Uterus (tissue), 4 donors: Measurements from ENCODE around the gene GMDS. TPM values are rescaled to one million over a fixed set of nuclear protein-coding genes. Genes with fewer than 3 reads are reported as not detected.

Source experiments
- DNase-seq, 2 donors: peaks; one replicate each; pipeline ENCODE4 v3.0.0-alpha.2; 2019 to 2020
- H3K27ac ChIP-seq, 2 donors: fragments of 200-600 bp; sonication (generic); 1 replicate in 1 of 2; 2 replicates in 1 of 2; pipeline ENCODE4 v1.5.1; 2016 to 2018
- H3K27me3 ChIP-seq, 2 donors: fragments of 200-600 bp; sonication (generic); one replicate each; pipeline ENCODE4 v1.5.1; 2018 to 2019; ENCODE audit warnings: control low read depth in 1 of 2
- H3K36me3 ChIP-seq, 2 donors: fragments of 200-600 bp; sonication (generic); one replicate each; pipeline ENCODE4 v1.5.1; 2019; ENCODE audit warnings: control low read depth in 1 of 2
- H3K4me1 ChIP-seq, 2 donors: fragments of 200-600 bp; sonication (generic); one replicate each; pipeline ENCODE4 v1.5.1; 2018 to 2019; ENCODE audit warnings: control low read depth in 1 of 2
- H3K4me3 ChIP-seq, 2 donors: fragments of 200-600 bp; sonication (generic); 1 replicate in 1 of 2; 2 replicates in 1 of 2; pipeline ENCODE4 v1.5.1; 2018 to 2019; ENCODE audit warnings: mild to moderate bottlenecking in 1 of 2
- H3K9me3 ChIP-seq, 2 donors: fragments of 200-600 bp; sonication (generic); one replicate each; pipeline ENCODE4 v1.5.1; 2019; ENCODE audit warnings: control low read depth in 1 of 2
- CTCF ChIP-seq, 4 experiments: fragments of 200-600 bp in 2 of 4; fragments of 450-650 bp in 2 of 4; sonication (generic) in 2 of 4; IDR thresholded peaks; one replicate each; pipeline ENCODE4 v1.5.1; 2016 to 2019; ENCODE audit warnings: antibody characterized with exemption in 4 of 4, mild to moderate bottlenecking in 2 of 4, moderate library complexity in 1 of 4
- POLR2A ChIP-seq, 2 donors: fragments of 450-650 bp; IDR thresholded peaks; one replicate each; pipeline ENCODE4 v1.6.1; 2016; ENCODE audit warnings: antibody characterized with exemption in 2 of 2, mild to moderate bottlenecking in 1 of 2, moderate library complexity in 1 of 2
- intact Hi-C: fragments of 100-400 bp; cut with DNase I; formaldehyde crosslinking; loops from one replicate; pipeline ENCODE4 v1.15.1; 2023; ENCODE audit warnings: low total_unique reads
- total RNA-seq, 4 donors: library from RNA; depleted of rRNA in 3 of 4; stranded (reverse); fragments of >200 nt in 3 of 4; gene quantifications; one replicate each; pipeline versions ENCODE4 v1.1.0 to v1.2.4, GENCODE V29; 2014 to 2023
- donor health status: DM: yes; HTN: yes; CAD: no.

Gene GMDS
- total RNA-seq, 4 donors from 2014 or later, result 5.3 to 17.4 (median 12.9) TPM

DNA sequence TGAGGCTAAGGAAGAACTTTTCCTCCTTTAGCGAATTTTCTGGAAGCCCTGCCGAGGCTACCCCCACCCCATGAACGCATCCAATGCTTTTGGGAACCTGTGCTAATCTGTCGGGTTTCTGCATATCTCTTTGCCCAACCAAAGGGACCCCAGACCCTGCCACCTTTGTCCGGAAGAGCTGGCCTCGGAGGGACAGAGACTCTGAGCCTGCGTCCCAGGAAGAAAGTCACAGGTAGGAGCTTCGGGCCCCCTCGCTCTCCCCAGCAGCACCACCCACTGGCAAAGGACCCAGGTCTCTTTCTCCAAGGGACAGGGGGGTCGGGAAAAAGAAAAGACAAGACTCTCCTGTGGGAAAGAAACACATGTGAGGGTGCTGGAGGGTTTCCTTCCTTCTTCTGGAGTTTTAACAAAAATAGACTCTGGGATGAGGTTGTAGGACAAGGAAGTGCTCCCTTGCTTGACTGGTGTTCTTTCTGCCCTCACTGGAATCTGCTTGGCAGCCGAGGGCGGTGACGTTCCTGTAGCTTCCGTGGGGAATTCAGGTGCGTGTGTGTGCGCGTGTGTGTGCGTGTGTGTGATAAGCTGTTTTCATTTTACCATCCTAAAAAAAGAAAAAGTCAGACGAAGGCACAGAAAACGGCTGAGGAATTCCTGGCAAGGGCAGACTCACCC is 652.0 kb downstream of the GMDS start:
- H3K9me3 ChIP-seq, result no peaks in the 10 kb centered on the region
- H3K4me3 ChIP-seq, result no peak overlapping the region
- TF ChIP-seq POLR2A (IDR thresholded peaks at IDR 0.05) (no peak), CTCF (IDR thresholded peaks at IDR 0.05) (no peak)
- peaks cover 0 to 8% of the 10 kb centered on the region in 2 donors for H3K27me3 ChIP-seq
- no peaks in the 10 kb centered on the region for H3K36me3 ChIP-seq
- H3K27ac ChIP-seq, result no peak overlapping the region
- intact Hi-C loops, result loop anchor here (10.0 kb wide), 1 partner anchor 1151 kb away; no protein-coding TSS in a partner anchor
- DNase-seq, result no peak
- no peaks in the 10 kb centered on the region for H3K4me1 ChIP-seq

- H3K27me3 ChIP-seq, result peaks cover 0 to 8% of the 10 kb centered on the region in 2 donors
- intact Hi-C loops, result loop anchor here (10.0 kb wide), 1 partner anchor 1152 kb away; no protein-coding TSS in a partner anchor
- no peak for TF ChIP-seq CTCF (IDR thresholded peaks at IDR 0.05)
- no peak for TF ChIP-seq POLR2A (IDR thresholded peaks at IDR 0.05)
- no peak overlapping the region for H3K27ac ChIP-seq
- no peaks in the 10 kb centered on the region for H3K4me1 ChIP-seq
- no peaks in the 10 kb centered on the region for H3K9me3 ChIP-seq
- H3K4me3 ChIP-seq, result no peak overlapping the region
- H3K36me3 ChIP-seq, result no peaks in the 10 kb centered on the region
- DNase-seq, result no peak
Observed at GRCh38 chr6:1592852-1593251, 652.6 kb downstream of the GMDS start.

DNA sequence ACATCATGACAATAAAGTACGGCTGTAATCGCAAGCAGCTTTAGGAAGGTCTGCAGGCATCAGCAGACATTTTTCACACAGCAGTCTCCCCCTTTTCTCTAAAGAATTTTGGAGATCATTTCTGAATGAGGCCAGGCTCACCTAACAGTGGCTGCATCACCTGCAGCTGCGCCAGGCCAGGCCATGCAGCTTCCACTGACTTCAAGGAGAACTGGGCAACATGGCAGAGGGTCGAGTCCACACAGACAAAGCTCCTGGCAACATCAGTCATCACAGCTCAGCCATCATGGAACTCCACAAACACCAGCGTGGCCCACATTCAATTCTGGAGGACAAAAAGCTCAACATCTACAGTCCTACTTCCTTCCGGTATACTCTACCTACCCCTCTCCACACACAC is 653.5 kb downstream of the GMDS start:
- H3K9me3 ChIP-seq, result no peaks in the 10 kb centered on the region
- H3K4me1 ChIP-seq, result no peaks in the 10 kb centered on the region
- H3K36me3 ChIP-seq, result no peaks in the 10 kb centered on the region
- no peak overlapping the region for H3K27ac ChIP-seq
- peaks cover 0 to 8% of the 10 kb centered on the region in 2 donors for H3K27me3 ChIP-seq
- H3K4me3 ChIP-seq, result no peak overlapping the region
- intact Hi-C loops, result loop anchor here (10.0 kb wide), 1 partner anchor 1153 kb away; no protein-coding TSS in a partner anchor
- TF ChIP-seq POLR2A (IDR thresholded peaks at IDR 0.05), result no peak
- TF ChIP-seq CTCF (IDR thresholded peaks at IDR 0.05), result no peak
- DNase-seq, result no peak

GRCh38 chr6:1591243-1591642 is 654.2 kb downstream of the GMDS start:
- Histone ChIP-seq H3K4me3 (no peak overlapping the region), H3K9me3 (no peaks in the 10 kb centered on the region), H3K27ac (no peak overlapping the region), H3K27me3 (peaks cover 0 to 8% of the 10 kb centered on the region in 2 donors), H3K36me3 (no peaks in the 10 kb centered on the region), H3K4me1 (no peaks in the 10 kb centered on the region)
- no peak for DNase-seq
- intact Hi-C loops, result loop anchor here (10.0 kb wide), 1 partner anchor 1154 kb away; no protein-coding TSS in a partner anchor
- TF ChIP-seq CTCF (IDR thresholded peaks at IDR 0.05), result no peak
- TF ChIP-seq POLR2A (IDR thresholded peaks at IDR 0.05), result no peak

DNA sequence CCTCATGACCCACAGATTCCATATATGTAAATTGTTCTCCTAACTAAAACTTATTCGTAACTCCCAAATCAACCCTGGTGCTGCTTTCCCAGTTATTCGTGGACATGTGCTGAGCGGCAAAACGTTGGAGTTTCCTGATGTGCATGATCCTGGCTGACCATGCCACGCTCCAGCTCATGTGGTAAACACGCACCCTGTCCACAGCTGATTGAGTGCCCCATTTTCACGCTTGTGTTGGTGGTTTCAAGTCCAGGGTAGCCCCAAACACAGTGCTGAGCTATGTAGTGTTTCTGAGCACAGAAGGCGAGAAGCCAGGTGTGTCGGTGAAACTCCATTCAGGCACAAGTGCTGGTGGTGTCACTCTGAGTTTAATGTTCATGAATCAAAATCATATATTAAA is 654.8 kb downstream of the GMDS start:
- TF ChIP-seq POLR2A (IDR thresholded peaks at IDR 0.05) (no peak), CTCF (IDR thresholded peaks at IDR 0.05) (no peak)
- DNase-seq, result no peak
- no peaks in the 10 kb centered on the region for H3K36me3 ChIP-seq
- intact Hi-C loops, result loop anchor here (10.0 kb wide), 1 partner anchor 1154 kb away; no protein-coding TSS in a partner anchor
- no peaks in the 10 kb centered on the region for H3K9me3 ChIP-seq
- no peak overlapping the region for H3K27ac ChIP-seq
- peaks cover 0 to 4% of the 10 kb centered on the region in 2 donors for H3K27me3 ChIP-seq
- H3K4me1 ChIP-seq, result no peaks in the 10 kb centered on the region
- H3K4me3 ChIP-seq, result no peak overlapping the region
